GM10847 (cell line): ENCODE measurements around the gene VPS25.

Experiments
- POLR2A ChIP-seq: IDR thresholded peaks from 2 replicates; pipeline ENCODE4 v1.6.1; 2011; ENCODE audit not compliant: insufficient read length; ENCODE audit errors: extremely low read depth

VPS25 gene

DNA sequence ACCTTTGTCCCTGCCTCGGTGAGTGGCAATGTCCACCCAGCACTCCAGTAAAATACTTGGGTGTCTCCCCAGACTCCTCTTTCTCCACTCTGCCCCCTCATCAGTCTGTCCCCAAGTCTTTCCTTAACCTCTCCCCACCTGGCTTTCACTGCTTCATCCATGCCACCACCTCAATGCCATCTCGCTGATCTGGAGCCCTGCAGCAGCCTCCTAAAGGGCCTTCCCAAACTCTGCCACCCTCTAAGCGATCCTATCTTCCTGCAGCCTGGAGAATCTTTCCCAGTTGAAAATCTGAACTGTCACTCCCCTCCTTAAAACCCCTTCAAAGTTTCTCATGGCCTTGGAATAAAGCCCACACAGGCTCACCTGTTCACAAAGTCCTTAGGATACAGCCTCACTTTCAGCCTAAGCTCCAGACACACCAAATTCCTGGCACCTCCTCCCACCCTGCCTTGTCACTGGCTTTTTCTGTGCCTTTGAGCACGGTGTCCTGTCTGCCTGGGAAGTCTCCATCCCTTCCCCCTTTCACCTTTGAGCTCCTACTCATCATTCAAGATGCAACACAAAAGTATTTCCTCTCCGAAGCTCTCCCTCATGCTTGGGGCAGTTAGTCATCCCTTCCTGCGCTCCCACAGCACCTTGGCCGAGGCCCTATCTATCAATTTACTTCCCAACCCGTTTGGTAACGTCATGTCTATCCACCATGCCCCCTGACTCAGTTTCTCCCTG is 10.0 kb downstream of the VPS25 start:
- no peak for TF ChIP-seq POLR2A

DNA sequence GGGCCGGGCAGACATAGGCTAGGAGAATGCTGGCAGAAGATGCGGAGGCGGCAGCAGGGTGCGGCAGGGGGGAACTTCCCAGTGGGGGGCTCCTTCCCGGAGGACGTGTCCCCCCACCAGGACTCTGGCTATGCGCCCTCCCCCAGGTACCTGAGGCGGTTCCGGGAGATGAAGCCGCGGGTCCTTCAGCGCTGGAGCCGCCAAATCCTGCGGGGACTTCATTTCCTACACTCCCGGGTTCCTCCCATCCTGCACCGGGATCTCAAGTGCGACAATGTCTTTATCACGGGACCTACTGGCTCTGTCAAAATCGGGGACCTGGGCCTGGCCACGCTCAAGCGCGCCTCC is 10.5 kb downstream of the VPS25 start:
- no peak for TF ChIP-seq POLR2A

DNA sequence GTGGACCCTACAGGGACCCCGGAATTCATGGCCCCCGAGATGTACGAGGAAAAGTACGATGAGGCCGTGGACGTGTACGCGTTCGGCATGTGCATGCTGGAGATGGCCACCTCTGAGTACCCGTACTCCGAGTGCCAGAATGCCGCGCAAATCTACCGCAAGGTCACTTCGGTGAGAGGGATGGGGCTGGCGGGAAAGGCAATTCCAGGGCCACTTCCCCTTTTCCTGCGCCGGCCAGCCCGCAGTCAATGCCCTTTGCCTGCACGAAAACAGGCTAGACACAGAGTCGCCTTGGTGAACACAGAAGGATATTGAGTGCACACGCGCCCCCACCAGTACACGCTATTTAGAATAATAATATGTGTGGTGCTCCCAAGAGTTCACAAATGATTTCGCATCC is 11.2 kb downstream of the VPS25 start:
- TF ChIP-seq POLR2A = no peak

DNA sequence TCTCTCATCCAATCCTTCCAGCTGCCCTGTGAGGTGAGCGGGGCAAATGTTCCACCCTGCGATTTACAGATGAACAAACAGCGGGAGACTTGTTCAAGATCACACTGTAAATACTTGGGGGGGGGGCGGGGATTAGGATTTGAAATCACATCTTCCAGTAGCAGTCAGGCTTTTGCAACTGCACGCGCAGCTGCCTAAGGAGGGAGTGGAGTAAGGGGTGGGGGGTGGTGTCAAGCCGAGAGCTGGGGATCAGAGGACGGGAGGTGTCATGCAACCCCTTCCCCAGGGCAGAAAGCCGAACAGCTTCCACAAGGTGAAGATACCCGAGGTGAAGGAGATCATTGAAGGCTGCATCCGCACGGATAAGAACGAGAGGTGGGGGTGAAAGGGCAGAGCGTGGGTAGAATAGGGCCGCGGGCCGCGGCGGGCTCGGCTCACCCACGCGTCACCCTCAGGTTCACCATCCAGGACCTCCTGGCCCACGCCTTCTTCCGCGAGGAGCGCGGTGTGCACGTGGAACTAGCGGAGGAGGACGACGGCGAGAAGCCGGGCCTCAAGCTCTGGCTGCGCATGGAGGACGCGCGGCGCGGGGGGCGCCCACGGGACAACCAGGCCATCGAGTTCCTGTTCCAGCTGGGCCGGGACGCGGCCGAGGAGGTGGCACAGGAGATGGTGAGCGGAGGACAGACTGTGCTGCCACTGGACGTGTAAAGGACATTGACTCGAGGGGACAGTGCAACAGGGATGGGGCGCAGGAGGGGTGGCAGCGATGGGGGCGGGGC is 11.8 kb downstream of the VPS25 start:
- no peak for TF ChIP-seq POLR2A

DNA sequence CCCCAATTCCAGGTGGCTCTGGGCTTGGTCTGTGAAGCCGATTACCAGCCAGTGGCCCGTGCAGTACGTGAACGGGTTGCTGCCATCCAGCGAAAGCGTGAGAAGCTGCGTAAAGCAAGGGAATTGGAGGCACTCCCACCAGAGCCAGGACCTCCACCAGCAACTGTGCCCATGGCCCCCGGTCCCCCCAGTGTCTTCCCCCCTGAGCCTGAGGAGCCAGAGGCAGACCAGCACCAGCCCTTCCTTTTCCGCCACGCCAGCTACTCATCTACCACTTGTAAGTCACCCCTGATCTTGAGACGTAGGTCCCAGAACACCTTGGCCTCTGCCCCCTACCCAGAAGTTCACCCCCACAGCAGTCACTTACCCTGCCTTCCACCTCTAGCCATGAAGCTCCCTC is 14.0 kb downstream of the VPS25 start:
- no peak for TF ChIP-seq POLR2A

DNA sequence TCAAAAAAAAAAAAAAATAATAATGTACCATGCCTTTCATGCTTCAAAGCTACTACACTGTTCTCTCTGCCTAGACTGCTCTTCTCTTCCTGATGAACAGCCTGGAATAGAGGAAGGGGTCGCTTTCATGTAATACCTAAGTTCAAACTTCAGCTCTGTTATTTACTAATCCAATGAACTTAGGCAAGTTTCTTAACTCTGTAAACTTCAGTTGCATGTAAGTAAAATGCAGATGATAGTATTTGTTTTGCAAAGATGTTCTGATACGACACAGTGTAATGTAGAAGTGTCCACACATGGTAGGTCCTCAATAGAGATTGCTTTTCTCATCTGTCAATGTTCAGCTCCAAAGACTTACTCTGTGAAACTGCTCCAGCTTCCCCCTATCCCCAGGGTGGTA is 18.7 kb downstream of the VPS25 start:
- no peak for TF ChIP-seq POLR2A

DNA sequence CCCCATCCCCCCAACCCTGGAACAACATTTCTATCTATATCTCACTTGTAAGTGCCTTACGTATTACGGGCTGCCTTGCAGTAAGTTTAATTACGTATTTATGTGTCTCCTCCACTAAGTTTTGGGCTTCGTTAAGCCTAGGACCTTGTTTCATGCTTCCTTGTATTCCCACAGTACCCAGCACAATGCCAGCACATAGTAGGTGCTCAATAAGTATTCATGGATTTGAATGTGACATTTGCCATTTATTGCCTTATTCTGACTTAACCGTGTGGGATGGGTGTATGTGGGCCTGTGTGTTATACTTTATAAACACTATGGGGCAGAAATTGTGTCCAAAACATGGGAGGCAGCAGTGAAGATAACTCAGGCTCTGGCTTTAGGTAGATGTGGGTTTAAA is 19.3 kb downstream of the VPS25 start:
- TF ChIP-seq POLR2A = no peak

DNA sequence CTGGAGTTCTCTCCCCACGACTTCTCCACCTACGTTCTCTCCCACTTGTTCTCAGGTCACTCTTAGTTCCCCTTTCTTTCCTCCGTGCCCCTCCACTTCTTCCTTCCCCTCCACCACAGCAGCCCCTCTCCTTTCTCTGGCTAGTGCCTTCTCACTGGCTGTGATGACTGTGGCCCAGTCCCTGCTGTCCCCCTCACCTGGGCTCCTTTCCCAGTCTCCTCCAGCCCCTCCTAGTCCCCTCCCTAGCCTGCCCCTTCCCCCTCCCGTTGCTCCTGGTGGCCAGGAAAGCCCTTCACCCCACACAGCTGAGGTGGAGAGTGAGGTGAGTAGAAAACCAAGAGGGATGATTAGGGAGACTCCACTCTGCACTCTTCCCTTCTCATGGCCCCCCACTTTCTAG is 21.8 kb downstream of the VPS25 start:
- TF ChIP-seq POLR2A = no peak

DNA sequence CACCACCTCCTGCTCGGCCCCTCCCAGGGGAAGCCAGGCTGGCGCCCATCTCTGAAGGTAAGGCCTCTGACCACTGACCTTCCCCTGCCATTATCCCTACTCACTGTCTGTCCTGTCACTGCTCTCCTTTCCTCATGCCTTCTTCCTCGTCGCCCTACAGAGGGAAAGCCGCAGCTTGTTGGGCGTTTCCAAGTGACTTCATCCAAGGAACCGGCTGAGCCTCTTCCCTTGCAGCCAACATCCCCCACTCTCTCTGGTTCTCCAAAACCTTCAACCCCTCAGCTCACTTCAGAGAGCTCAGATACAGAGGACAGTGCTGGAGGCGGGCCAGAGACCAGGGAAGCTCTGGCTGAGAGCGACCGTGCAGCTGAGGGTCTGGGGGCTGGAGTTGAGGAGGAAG is 22.2 kb downstream of the VPS25 start:
- TF ChIP-seq POLR2A = no peak

DNA sequence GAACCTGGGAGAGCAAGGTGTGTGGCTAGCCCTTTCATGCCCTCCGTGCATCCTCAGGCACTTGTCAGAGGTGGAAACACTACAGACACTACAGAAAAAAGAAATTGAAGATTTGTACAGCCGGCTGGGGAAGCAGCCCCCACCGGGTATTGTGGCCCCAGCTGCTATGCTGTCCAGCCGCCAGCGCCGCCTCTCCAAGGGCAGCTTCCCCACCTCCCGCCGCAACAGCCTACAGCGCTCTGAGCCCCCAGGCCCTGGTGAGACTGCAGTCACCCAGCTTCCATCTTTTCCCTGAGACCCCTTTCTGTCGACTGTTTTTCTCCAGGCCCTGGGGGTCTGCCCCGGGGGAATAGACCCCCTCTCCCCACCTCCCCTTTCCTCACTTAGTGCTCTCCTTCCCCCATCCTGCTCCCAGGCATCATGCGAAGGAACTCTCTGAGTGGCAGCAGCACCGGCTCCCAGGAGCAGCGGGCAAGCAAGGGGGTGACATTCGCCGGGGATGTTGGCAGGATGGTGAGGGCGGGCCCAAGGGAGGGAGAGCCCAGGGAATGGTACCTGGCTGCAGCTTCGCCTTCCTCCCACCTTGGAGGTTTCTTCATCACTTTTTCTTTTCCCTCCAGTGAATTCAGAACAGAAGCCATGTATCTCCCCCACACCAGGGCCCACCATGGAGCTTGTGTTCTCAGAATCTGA is 23.0 kb downstream of the VPS25 start:
- TF ChIP-seq POLR2A = no peak

DNA sequence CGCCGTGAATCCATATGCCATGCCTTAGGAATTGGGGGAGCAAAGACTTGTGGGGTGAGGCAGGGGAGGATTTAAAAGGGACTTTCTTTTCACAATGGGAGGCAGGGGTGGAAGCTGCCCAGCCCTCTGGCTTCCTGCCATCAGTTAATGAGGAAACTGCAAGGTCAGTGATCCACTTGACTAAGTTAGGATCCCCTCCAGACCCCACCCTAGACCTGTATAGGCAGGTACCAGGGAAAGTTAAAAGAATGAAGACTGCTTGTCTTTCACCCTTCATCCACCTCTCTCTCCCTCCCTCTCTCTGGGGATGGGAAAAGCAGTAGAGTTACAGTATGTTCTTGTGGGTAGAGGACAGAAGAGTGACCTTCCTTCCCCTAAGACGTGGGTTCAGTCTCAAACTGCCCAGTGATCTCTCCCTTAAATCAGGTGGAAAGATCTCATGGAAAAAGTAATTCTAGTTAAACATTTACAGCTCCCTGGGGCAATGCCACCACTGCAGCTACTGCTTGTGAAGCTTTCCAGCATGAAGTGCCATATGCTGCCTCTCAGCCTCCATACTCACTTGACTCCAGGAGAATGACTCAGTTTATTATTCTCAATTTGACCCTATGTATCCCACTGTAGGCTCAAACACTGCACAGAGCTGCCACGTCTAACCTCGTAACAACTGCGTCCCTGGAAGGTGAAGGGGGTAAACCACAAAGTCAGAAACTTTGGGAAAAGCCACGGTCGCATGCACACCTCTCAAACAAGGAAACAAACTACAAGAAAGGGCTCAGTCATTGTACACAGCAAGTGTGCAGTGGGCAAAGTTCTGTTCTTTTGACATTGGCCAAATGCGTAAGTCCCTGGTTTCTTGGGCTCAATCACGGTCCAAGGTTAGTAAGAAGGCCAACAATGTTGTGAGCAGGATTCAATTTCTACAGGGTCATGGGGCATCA is 24.1 kb downstream of the VPS25 start:
- TF ChIP-seq POLR2A = no peak

DNA sequence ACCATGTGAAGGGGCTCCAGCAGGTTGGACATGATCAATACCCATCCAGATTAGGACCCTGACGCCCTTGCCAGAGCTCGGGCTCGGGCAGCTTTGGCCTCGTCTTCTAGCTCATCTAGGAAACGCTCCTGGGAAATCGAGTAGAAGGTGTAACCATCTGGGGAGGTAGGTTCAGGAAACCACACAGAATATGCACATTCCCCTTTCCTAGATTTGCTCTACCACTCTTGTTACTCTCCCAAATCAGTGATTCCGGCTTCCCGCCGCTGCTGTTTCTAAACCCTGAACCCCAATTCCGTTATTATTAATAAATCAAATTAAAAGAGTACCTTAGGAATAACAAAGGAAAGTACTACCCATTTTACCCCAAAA is 24.7 kb downstream of the VPS25 start:
- TF ChIP-seq POLR2A = no peak

DNA sequence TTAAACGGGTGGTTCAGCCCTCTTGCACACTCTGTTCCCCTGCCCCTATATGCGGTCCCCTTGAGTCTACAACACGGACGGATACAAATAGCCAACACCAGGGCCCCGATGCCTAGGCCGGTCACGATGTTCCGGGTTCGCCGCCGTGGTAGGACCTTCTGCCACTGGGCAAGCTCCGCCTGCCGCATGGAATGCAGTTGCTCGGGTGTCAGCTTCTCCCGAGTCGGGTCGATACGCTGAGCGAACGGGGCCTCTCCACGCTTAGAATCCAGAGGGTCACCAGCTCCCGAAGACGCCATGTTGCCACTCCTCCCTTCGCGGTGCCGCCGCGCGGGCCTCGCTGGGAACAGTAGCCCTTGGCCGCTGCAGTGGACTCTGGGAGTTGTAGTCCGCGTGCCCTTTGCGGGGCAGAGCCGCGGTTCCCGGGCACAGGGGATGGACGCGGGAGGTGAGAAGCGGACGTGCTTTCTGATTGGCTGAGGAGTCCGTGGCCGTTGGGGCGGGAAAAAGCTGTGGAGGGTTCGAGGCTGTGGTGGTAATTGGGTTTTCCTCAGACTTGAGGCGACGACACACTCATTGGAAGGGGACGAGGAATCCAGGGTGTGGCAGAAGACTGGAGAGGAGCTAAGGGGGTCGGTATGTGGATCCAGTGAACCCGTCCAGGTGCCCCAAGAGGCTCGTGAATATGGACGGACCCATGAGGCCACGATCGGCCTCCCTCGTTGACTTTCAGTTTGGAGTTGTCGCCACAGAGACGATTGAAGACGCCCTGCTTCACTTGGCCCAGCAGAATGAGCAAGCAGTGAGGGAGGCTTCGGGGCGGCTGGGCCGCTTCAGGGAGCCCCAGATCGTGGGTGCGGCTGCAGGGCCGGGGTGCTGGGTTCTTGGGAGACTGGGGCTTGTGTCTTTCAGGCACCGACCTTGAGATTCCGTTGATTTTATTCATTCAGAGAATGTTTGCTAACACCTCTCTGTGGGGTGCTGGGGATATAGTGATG is 25.4 kb downstream of the VPS25 start, which contains the start of the genes CNTD1 and COA3:
Gene CNTD1, plus strand, starts transcription at position 479 of the 998 bp plus-strand sequence. Its CDS starts 207 bp downstream, at position 686.
Gene COA3, minus strand, starts transcription at position 322 of the 998 bp plus-strand sequence. Its CDS starts 23 bp downstream, at position 299.
- TF ChIP-seq POLR2A = peak; percentile 46
